ENCODE data around the gene LSS.
"Not testable (repeated sequence)": the region's sequence is repeated elsewhere in the genome, so short reads cannot be mapped to it uniquely, and the experiment has no call there.

LSS gene

GRCh38 chr21:46203203-46203600, 25.4 kb downstream of the LSS start:
- Histone ChIP-seq H2AFZ (ENCODE audit: low read length) (no peak overlapping the region), H3K4me3 (ENCODE audit: low read length) (no peak overlapping the region), H3F3A (ENCODE audit: insufficient read depth, low read length) (no peaks in the 10 kb centered on the region), H4K20me1 (ENCODE audit: insufficient read depth, low read length) (no peaks in the 10 kb centered on the region), H3K9me2 (replicated peaks; ENCODE audit: insufficient read depth, low read length) (no peaks in the 10 kb centered on the region), H3K27me3 (replicated peaks; ENCODE audit: insufficient read depth, low read length) (no peaks in the 10 kb centered on the region), H3K9me3 (replicated peaks; ENCODE audit: insufficient read depth, low read length) (no peaks in the 10 kb centered on the region), H3K4me1 (ENCODE audit: low read length) (no peaks in the 10 kb centered on the region), H3K9ac (ENCODE audit: low read length) (no peak overlapping the region), H3K4me2 (ENCODE audit: low read depth, low read length) (no peak overlapping the region), H3K36me3 (replicated peaks; ENCODE audit: insufficient read depth, low read length) (peaks cover 18% of the 10 kb centered on the region), H3K27ac (ENCODE audit: low read length) (no peak overlapping the region), H3K79me2 (ENCODE audit: low read length) (no peaks in the 10 kb centered on the region)
- DNase-seq, result no peak
- TF ChIP-seq EZH2 (optimal IDR thresholded peaks at IDR 0.05; ENCODE audit: low read depth, low read length) (no peak), CTCF (IDR thresholded peaks at IDR 0.05; ENCODE audit: low read length) (no peak), EZH2phosphoT487 (IDR thresholded peaks at IDR 0.05; ENCODE audit: low read length) (no peak)

GRCh38 chr21:46202592-46203202, 25.9 kb downstream of the LSS start:
- no peaks in the 10 kb centered on the region for H3K4me1 ChIP-seq (ENCODE audit: low read length)
- H3K9me3 ChIP-seq (replicated peaks; ENCODE audit: insufficient read depth, low read length), result no peaks in the 10 kb centered on the region
- peaks cover 18% of the 10 kb centered on the region for H3K36me3 ChIP-seq (replicated peaks; ENCODE audit: insufficient read depth, low read length)
- H3K9ac ChIP-seq (ENCODE audit: low read length), result no peak overlapping the region
- H3K9me2 ChIP-seq (replicated peaks; ENCODE audit: insufficient read depth, low read length), result no peaks in the 10 kb centered on the region
- H3K79me2 ChIP-seq (ENCODE audit: low read length), result no peaks in the 10 kb centered on the region
- H3K27me3 ChIP-seq (replicated peaks; ENCODE audit: insufficient read depth, low read length), result no peaks in the 10 kb centered on the region
- no peak for DNase-seq
- no peak overlapping the region for H3K4me2 ChIP-seq (ENCODE audit: low read depth, low read length)
- TF ChIP-seq EZH2phosphoT487 (IDR thresholded peaks at IDR 0.05; ENCODE audit: low read length) (no peak), CTCF (IDR thresholded peaks at IDR 0.05; ENCODE audit: low read length) (no peak)
- H3F3A ChIP-seq (ENCODE audit: insufficient read depth, low read length), result no peaks in the 10 kb centered on the region
- no peak overlapping the region for H3K27ac ChIP-seq (ENCODE audit: low read length)
- no peak overlapping the region for H2AFZ ChIP-seq (ENCODE audit: low read length)
- no peak overlapping the region for H3K4me3 ChIP-seq (ENCODE audit: low read length)
- no peaks in the 10 kb centered on the region for H4K20me1 ChIP-seq (ENCODE audit: insufficient read depth, low read length)

- H4K20me1 ChIP-seq (ENCODE audit: insufficient read depth, low read length); H3K4me2 ChIP-seq (ENCODE audit: low read depth, low read length); H2AFZ ChIP-seq (ENCODE audit: low read length); H3K9ac ChIP-seq (ENCODE audit: low read length); H3K79me2 ChIP-seq (ENCODE audit: low read length); DNase-seq; H3K4me3 ChIP-seq (ENCODE audit: low read length); H3K9me3 ChIP-seq (replicated peaks; ENCODE audit: insufficient read depth, low read length); H3K27me3 ChIP-seq (replicated peaks; ENCODE audit: insufficient read depth, low read length); H3K9me2 ChIP-seq (replicated peaks; ENCODE audit: insufficient read depth, low read length); H3K4me1 ChIP-seq (ENCODE audit: low read length); H3K27ac ChIP-seq (ENCODE audit: low read length); H3F3A ChIP-seq (ENCODE audit: insufficient read depth, low read length): not testable (repeated sequence)
- peaks cover 23% of the 10 kb centered on the region for H3K36me3 ChIP-seq (replicated peaks; ENCODE audit: insufficient read depth, low read length)
These were observed 27.4 kb downstream of the LSS start for GRCh38 chr21:46200877-46201803.

Data from MM.1S (cell line).